Thyroid gland (tissue), 4 donors: Measurements from ENCODE around the gene SPNS2. TPM values are rescaled to one million over a fixed set of nuclear protein-coding genes. Genes with fewer than 3 reads are reported as not detected.

Experiments
- DNase-seq, 2 donors: peaks; one replicate each; pipeline ENCODE4 v3.0.0-alpha.2; 2019
- H3K27ac ChIP-seq, 3 donors: fragments of 200-600 bp; sonication (generic); 1 replicate in 2 of 3; 2 replicates in 1 of 3; pipeline ENCODE4 v1.5.1; 2016 to 2019; ENCODE audit warnings: mild to moderate bottlenecking in 1 of 3, moderate library complexity in 1 of 3
- H3K27me3 ChIP-seq: fragments of 200-600 bp; sonication (generic); one replicate; pipeline ENCODE4 v1.5.1; 2019
- H3K36me3 ChIP-seq, 2 donors: fragments of 200-600 bp; sonication (generic); one replicate each; pipeline ENCODE4 v1.5.1; 2016 to 2019
- H3K4me1 ChIP-seq, 2 donors: fragments of 200-600 bp; sonication (generic); one replicate each; pipeline ENCODE4 v1.5.1; 2017 to 2019
- H3K4me3 ChIP-seq, 3 donors: fragments of 200-600 bp; sonication (generic); replicated peaks in 1 of 3; 1 replicate in 2 of 3; 2 replicates in 1 of 3; pipeline ENCODE4 v1.5.1; 2016; ENCODE audit warnings: mild to moderate bottlenecking in 1 of 3
- H3K9me3 ChIP-seq: fragments of 200-600 bp; sonication (generic); one replicate; pipeline ENCODE4 v1.5.1; 2017
- CTCF ChIP-seq, 6 experiments: fragments of 200-600 bp in 3 of 6; fragments of 450-650 bp in 3 of 6; sonication (generic) in 3 of 6; IDR thresholded peaks; one replicate each; pipeline ENCODE4 v1.5.1; 2016 to 2019; ENCODE audit warnings: antibody characterized with exemption in 6 of 6, mild to moderate bottlenecking in 2 of 6, inconsistent platforms in 1 of 6, moderate library complexity in 1 of 6
- POLR2A ChIP-seq, 2 donors: fragments of 450-650 bp; IDR thresholded peaks; one replicate each; pipeline ENCODE4 v1.6.1; 2017; ENCODE audit warnings: antibody characterized with exemption in 2 of 2, mild to moderate bottlenecking in 2 of 2, moderate library complexity in 1 of 2
- WGBS, 2 donors: methylation state at CpG; one replicate each; pipeline ENCODE4 v1.1.5; 2017; 5-methylcytosine and 5-hydroxymethylcytosine counted together
- intact Hi-C: fragments of 100-400 bp; cut with DNase I; formaldehyde crosslinking; loops from one replicate; pipeline ENCODE4 v1.15.1; 2023
- total RNA-seq, 4 donors: library from RNA; depleted of rRNA; stranded (reverse); fragments of >200 nt; gene quantifications; one replicate each; pipeline ENCODE4 v1.2.3, GENCODE V29; 2016

SPNS2 gene
- total RNA-seq, 4 donors from 2014 or later: 5.6 to 16.3 (median 8.1) TPM

- intact Hi-C loops: no loop called here
- H3K36me3 ChIP-seq: no peaks in the 10 kb centered on the region
- no peak for TF ChIP-seq CTCF (IDR thresholded peaks at IDR 0.05)
- TF ChIP-seq POLR2A (IDR thresholded peaks at IDR 0.05): no peak
- peaks cover 17 to 69% of the 10 kb centered on the region in 2 donors for H3K4me1 ChIP-seq
- H3K27ac ChIP-seq: peak overlapping the region; percentile 15 to 67 (median 63)
- no peak overlapping the region for H3K4me3 ChIP-seq
- WGBS, 2 donors: 71 to 74% methylated on average over 11 of the region's 11 CpGs
- no peaks in the 10 kb centered on the region for H3K9me3 ChIP-seq
- no peaks in the 10 kb centered on the region for H3K27me3 ChIP-seq
- DNase-seq: no peak
These were observed 11.9 kb downstream of the SPNS2 start for GRCh38 chr17:4510618-4510941.

GRCh38 chr17:4511199-4511932, 12.7 kb downstream of the SPNS2 start:
- H3K4me1 ChIP-seq: peaks cover 17 to 63% of the 10 kb centered on the region in 2 donors
- no peaks in the 10 kb centered on the region for H3K27me3 ChIP-seq
- H3K27ac ChIP-seq: peak overlapping the region in 1 of 3 donors; percentile 67
- H3K9me3 ChIP-seq: no peaks in the 10 kb centered on the region
- intact Hi-C loops: no loop called here
- no peaks in the 10 kb centered on the region for H3K36me3 ChIP-seq
- TF ChIP-seq POLR2A (IDR thresholded peaks at IDR 0.05): no peak
- no peak for TF ChIP-seq CTCF (IDR thresholded peaks at IDR 0.05)
- no peak overlapping the region for H3K4me3 ChIP-seq
- 82 to 90% methylated on average over 10 of the region's 10 CpGs for WGBS, 2 donors
- no peak for DNase-seq

DNA sequence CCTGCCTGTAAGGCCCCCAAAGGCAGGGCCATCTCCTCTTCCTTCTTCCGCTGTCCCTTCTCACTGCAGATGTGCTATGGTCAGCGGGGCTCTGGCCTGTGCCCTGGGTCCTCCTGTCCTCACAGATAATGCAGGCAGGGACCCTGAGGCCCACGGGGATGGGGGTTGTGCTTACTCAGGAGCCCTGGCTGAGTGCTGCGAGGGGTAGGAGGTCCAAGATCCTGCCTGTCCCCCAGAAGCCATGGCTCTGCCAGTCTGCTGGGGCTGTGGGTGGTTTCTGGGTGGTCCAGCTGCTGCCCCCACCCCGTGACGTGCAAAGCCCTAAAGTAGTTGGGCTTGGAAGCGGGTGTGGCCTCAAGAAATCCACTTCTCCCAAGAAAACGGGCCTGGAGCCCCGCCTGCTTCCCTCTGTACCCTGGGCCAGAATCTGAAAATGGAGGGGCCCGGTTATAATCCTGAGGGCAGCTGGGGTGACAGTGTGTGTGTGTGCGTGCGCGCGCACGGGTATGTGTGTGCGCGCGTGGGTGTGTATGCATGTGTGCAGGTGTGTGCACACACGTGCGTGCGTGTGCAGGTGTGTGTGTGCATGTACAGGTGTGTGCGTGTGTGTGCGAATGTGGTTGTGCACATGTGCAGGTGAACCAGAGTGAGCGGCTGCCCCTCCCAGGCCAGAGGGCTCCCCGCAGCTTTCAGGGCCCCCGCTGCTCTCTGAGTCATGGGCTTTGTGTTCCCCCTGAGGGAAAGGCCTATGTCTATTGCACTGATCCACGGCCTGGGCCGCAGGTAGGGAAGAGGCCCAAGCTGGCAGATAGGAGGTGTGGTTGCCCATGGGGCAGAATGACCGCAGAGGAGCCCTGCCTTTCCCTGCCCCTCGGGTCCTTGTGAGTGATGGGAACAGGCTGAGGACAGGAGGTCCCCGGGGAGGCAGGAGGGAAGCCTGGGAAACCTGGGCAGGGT, 13.8 kb downstream of the SPNS2 start:
- H3K27ac ChIP-seq: no peak overlapping the region
- H3K4me3 ChIP-seq: no peak overlapping the region
- no peaks in the 10 kb centered on the region for H3K36me3 ChIP-seq
- H3K9me3 ChIP-seq: no peaks in the 10 kb centered on the region
- intact Hi-C loops: no loop called here
- no peak for DNase-seq
- TF ChIP-seq CTCF (IDR thresholded peaks at IDR 0.05) (no peak), POLR2A (IDR thresholded peaks at IDR 0.05) (no peak)
- peaks cover 17 to 62% of the 10 kb centered on the region in 2 donors for H3K4me1 ChIP-seq
- 89 to 91% methylated on average over 27 to 28 of the region's 31 CpGs for WGBS, 2 donors
- no peaks in the 10 kb centered on the region for H3K27me3 ChIP-seq

DNA sequence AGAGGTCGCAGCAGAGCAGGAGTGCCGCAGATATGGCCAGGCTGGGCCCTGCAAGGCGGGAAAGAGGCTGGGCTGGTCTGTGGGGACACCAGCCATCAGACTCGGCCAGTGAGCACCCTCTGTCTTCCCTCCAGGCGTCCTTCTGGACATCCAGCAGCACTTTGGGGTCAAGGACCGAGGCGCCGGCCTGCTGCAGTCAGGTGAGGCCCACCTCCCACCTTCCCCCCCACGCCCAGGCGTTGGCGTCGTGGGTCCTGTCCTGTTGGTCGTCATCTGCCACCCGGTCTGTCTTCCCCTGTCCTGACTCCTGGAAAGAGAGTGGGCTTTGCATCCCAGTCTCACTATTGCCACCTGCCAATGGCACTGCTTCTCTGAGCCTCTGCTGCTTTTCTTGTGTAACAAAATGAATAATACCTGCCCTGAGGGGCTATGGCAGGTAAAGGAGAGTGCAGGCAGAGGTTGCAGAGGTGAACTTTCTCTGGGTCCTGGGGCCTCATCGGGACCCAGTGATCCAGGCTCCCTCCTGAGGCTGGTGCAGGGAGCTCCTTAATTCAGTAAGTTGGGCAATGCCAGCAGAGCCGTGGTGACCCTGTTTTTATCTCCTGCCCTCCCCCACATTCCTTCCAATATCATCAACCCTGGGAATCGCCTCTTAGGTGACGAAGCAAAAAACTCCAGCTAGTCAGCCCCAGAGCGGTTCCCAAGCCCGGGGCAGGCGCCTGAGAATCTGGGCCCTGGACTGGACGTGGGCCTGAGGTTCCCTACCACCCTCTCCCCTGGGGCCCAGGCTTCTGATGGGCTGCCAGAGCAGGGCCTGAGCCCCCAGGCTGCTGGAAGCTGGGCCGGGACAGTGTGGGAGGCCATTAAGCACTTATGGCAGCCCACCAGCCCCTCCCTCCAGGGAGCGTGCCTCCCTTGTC, 14.7 kb downstream of the SPNS2 start:
- intact Hi-C loops: no loop called here
- TF ChIP-seq CTCF (IDR thresholded peaks at IDR 0.05) (no peak), POLR2A (IDR thresholded peaks at IDR 0.05) (no peak)
- no peak for DNase-seq
- Histone ChIP-seq H3K4me3 (no peak overlapping the region), H3K9me3 (no peaks in the 10 kb centered on the region), H3K27ac (peak overlapping the region in 2 of 3 donors; percentile 7 to 74), H3K27me3 (no peaks in the 10 kb centered on the region), H3K36me3 (no peaks in the 10 kb centered on the region), H3K4me1 (peaks cover 17 to 52% of the 10 kb centered on the region in 2 donors)
- WGBS, 2 donors: 77 to 82% methylated on average over 23 to 24 of the region's 24 CpGs
